Mesenchymal stem cell (in vitro differentiated cells and primary cell): ENCODE results near the gene ATG5.

Source experiments
- DNase-seq: peaks from one replicate; pipeline ENCODE4 v3.0.0-alpha.2; 2013
- H2AFZ ChIP-seq: one replicate; pipeline ENCODE4 v1.6.1; 2013; ENCODE audit warnings: low read depth, mild to moderate bottlenecking, control low read depth, inconsistent platforms, low read length, moderate library complexity
- H2AK5ac ChIP-seq: 2 replicates; pipeline ENCODE4 v1.6.1; 2013; ENCODE audit warnings: low read length, moderate library complexity, mild to moderate bottlenecking, inconsistent platforms; ENCODE audit not compliant: severe bottlenecking
- H2BK120ac ChIP-seq: one replicate; pipeline ENCODE4 v1.6.1; 2013; ENCODE audit warnings: low read depth, mild to moderate bottlenecking, inconsistent platforms, low read length, moderate library complexity
- H2BK12ac ChIP-seq, 2 experiments: one replicate each; pipeline ENCODE4 v1.6.1; 2013; ENCODE audit warnings: inconsistent platforms in 2 of 2, low read length in 2 of 2, mild to moderate bottlenecking in 2 of 2, moderate library complexity in 2 of 2, control low read depth in 1 of 2
- H2BK15ac ChIP-seq: one replicate; pipeline ENCODE4 v1.6.1; 2013; ENCODE audit warnings: mild to moderate bottlenecking, low read depth, inconsistent platforms; ENCODE audit not compliant: poor library complexity, severe bottlenecking
- H2BK5ac ChIP-seq: 2 replicates; pipeline ENCODE4 v1.6.1; 2013; ENCODE audit warnings: low read depth, mild to moderate bottlenecking, low read length, control low read depth, inconsistent platforms; ENCODE audit not compliant: poor library complexity, severe bottlenecking
- H3K14ac ChIP-seq, 2 experiments: one replicate each; pipeline ENCODE4 v1.6.1; 2013; ENCODE audit warnings: inconsistent platforms in 2 of 2, low read length in 2 of 2, control low read depth in 1 of 2, mild to moderate bottlenecking in 1 of 2, moderate library complexity in 1 of 2
- H3K18ac ChIP-seq, 2 experiments: one replicate each; pipeline ENCODE4 v1.6.1; 2013; ENCODE audit warnings: inconsistent platforms in 2 of 2, low read length in 2 of 2, control low read depth in 1 of 2, low read depth in 1 of 2, mild to moderate bottlenecking in 1 of 2
- H3K23ac ChIP-seq, 2 experiments: one replicate each; pipeline ENCODE4 v1.6.1; 2013; ENCODE audit warnings: inconsistent platforms in 2 of 2, low read length in 2 of 2, mild to moderate bottlenecking in 2 of 2, moderate library complexity in 2 of 2, control low read depth in 1 of 2
- H3K27ac ChIP-seq: 2 replicates; pipeline ENCODE4 v1.5.1; 2013; ENCODE audit warnings: mild to moderate bottlenecking, moderate library complexity, low read length, control low read depth, inconsistent platforms; ENCODE audit not compliant: poor library complexity, severe bottlenecking
- H3K27me3 ChIP-seq, 2 experiments: 2 replicates each; pipeline versions ENCODE4 v1.6.1 to v1.7.0; 2013; ENCODE audit warnings: low read length in 2 of 2, mild to moderate bottlenecking in 2 of 2, moderate library complexity in 2 of 2, control low read depth in 1 of 2, inconsistent platforms in 1 of 2; ENCODE audit not compliant: control insufficient read depth in 1 of 2, insufficient read depth in 1 of 2
- H3K36me3 ChIP-seq, 2 experiments: 2 replicates each; pipeline versions ENCODE4 v1.6.1 to v1.7.0; 2013; ENCODE audit warnings: low read length in 2 of 2, control low read depth in 1 of 2, inconsistent platforms in 1 of 2, low read depth in 1 of 2, mild to moderate bottlenecking in 1 of 2; ENCODE audit not compliant: insufficient read depth in 2 of 2, control insufficient read depth in 1 of 2
- H3K4ac ChIP-seq, 2 experiments: one replicate each; pipeline ENCODE4 v1.6.1; 2013; ENCODE audit warnings: inconsistent platforms in 2 of 2, low read length in 2 of 2, mild to moderate bottlenecking in 2 of 2, moderate library complexity in 2 of 2, control low read depth in 1 of 2, low read depth in 1 of 2
- H3K4me1 ChIP-seq: 2 replicates; pipeline ENCODE4 v1.6.1; 2013; ENCODE audit warnings: low read depth, low read length, control low read depth; ENCODE audit not compliant: control insufficient read depth, insufficient read depth
- H3K4me2 ChIP-seq: 2 replicates; pipeline ENCODE4 v1.6.1; 2013; ENCODE audit warnings: low read length, mild to moderate bottlenecking, inconsistent platforms; ENCODE audit not compliant: poor library complexity, severe bottlenecking
- H3K4me3 ChIP-seq, 2 experiments: 2 replicates each; pipeline versions ENCODE4 v1.5.1 to v1.7.0; 2013; ENCODE audit warnings: low read length in 2 of 2, mild to moderate bottlenecking in 2 of 2, control low read depth in 1 of 2, low read depth in 1 of 2; ENCODE audit not compliant: insufficient read depth in 1 of 2
- H3K79me1 ChIP-seq: replicated peaks from 2 replicates; pipeline ENCODE4 v1.6.1; 2013; ENCODE audit warnings: mild to moderate bottlenecking, control low read depth, low read length, inconsistent platforms; ENCODE audit not compliant: poor library complexity, severe bottlenecking
- H3K9ac ChIP-seq: 2 replicates; pipeline ENCODE4 v1.7.0; 2013; ENCODE audit warnings: mild to moderate bottlenecking, low read length, moderate library complexity
- H3K9me3 ChIP-seq: 2 replicates; pipeline ENCODE4 v1.7.0; 2013; ENCODE audit warnings: mild to moderate bottlenecking, low read length; ENCODE audit not compliant: control insufficient read depth
- H4K8ac ChIP-seq: one replicate; pipeline ENCODE4 v1.6.1; 2013; ENCODE audit warnings: inconsistent platforms, mild to moderate bottlenecking, low read length, moderate library complexity
- H4K91ac ChIP-seq: one replicate; pipeline ENCODE4 v1.6.1; 2013; ENCODE audit warnings: mild to moderate bottlenecking, low read length, inconsistent platforms
- WGBS: methylation state at CpG from one replicate; pipeline ENCODE4 v1.1.7; 2013; ENCODE audit warnings: mixed read lengths; 5-methylcytosine and 5-hydroxymethylcytosine counted together

Gene ATG5

DNA sequence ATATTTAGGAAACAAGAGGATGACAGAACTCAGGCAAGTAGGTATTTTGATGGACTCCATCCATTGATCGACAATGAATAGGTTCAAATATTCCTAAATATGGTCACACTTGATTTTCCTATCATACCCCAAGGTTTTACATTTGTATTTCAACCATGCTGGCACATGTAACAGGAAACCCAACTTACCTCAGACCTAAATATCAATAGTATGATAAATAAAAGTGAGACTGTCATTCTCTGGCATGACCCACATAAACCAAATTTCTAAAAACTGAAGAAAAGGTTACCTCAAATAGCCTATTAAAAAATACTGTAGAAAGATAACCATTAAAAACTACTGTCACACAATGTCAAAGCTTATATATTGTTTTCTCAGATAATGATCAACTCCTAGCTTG, 142.1 kb downstream of the ATG5 start:
- H3K79me1 ChIP-seq = peaks cover 1% of the 10 kb centered on the region

DNA sequence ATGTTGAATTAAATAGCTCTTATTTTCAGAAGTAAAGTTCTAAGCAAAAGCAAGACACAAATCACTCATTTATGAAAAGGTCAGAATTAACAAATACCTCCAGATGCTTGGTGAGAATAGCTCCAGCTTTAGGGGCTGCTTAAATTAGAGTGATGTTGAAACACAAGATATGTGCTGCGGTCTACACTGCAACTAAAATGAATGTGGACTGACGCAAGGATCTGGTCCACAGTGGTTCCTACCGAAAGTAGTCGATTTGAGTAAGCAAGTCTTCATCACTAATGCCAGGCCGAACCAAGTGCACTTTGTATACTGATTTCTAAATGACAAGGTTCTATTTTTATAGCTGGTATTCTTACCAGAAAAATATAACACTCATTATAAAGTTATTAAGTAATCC, 143.1 kb downstream of the ATG5 start:
- Histone ChIP-seq H3K23ac (no peak overlapping the region), H2AFZ (no peak overlapping the region), H2AK5ac (no peak overlapping the region), H3K9ac (no peak overlapping the region), H2BK15ac (no peak overlapping the region), H3K4me3 (no peak overlapping the region), H3K79me1 (peaks cover 1% of the 10 kb centered on the region), H4K8ac (no peak overlapping the region), H2BK12ac (no peak overlapping the region), H3K27ac (peak overlapping the region; percentile 38), H3K36me3 (peaks cover 3 to 14% of the 10 kb centered on the region in 2 experiments), H4K91ac (no peak overlapping the region), H2BK120ac (no peak overlapping the region), H3K4ac (no peak overlapping the region), H2BK5ac (no peak overlapping the region), H3K14ac (no peak overlapping the region), H3K4me1 (no peaks in the 10 kb centered on the region), H3K4me2 (no peak overlapping the region), H3K27me3 (no peaks in the 10 kb centered on the region), H3K18ac (peak overlapping the region in 1 of 2 experiments; percentile 78), H3K9me3 (no peaks in the 10 kb centered on the region)
- WGBS = 92% methylated on average over 4 of the region's 5 CpGs
- no peak for DNase-seq

More for the DNA sequence above, 142.1 kb downstream of the ATG5 start:
- Histone ChIP-seq H4K8ac (no peak overlapping the region), H4K91ac (no peak overlapping the region), H3K4me2 (no peak overlapping the region), H3K27me3 (no peaks in the 10 kb centered on the region), H2AFZ (no peak overlapping the region), H3K4me3 (no peak overlapping the region), H3K4ac (no peak overlapping the region), H2AK5ac (no peak overlapping the region), H2BK120ac (no peak overlapping the region), H3K4me1 (no peaks in the 10 kb centered on the region), H3K9me3 (no peaks in the 10 kb centered on the region), H3K9ac (no peak overlapping the region), H3K18ac (no peak overlapping the region), H3K23ac (no peak overlapping the region), H2BK5ac (no peak overlapping the region), H3K14ac (no peak overlapping the region), H2BK15ac (no peak overlapping the region), H3K36me3 (peaks cover 3 to 14% of the 10 kb centered on the region in 2 experiments), H3K27ac (no peak overlapping the region), H2BK12ac (no peak overlapping the region)
- no peak for DNase-seq
- WGBS = no CpG with 5 or more reads among the region's 1 CpG

DNA sequence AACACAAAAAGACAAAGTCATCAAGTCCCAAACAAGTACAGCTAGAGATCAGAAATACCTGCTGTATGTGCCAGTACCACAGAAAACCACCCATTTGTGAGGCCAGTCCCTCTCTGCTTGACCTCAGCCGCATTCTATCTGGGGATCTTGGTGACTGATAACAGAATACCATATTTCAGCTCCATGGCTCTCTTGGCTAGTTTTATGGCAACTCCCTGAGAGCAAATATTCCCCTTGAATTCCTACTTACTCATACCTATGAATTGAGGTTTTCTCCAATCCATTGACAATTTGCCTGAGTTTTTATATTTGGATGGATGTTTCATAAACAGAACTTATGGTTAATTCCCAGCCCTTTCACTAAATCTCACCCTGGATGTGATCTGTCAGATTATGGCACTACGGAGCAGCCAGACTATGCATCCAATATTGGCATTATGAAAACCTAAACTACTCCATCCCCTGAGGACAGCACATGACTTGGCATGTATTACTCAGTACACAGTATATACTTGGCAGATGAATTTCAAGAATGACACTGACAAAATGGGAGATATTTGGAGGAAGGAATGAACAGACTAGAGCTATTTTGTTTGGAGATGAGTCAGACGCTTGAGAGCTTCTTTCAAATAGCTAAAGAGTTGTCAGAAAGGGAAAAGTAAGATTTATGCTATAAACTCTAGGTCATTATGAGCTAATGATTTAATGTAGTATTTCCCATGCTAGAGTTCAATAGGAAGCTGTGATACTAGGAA, 143.7 kb downstream of the ATG5 start:
- H3K79me1 ChIP-seq = peaks cover 1% of the 10 kb centered on the region
- no peak overlapping the region for H3K4me3 ChIP-seq
- H3K23ac ChIP-seq = no peak overlapping the region
- H3K4me1 ChIP-seq = no peaks in the 10 kb centered on the region
- H2BK5ac ChIP-seq = no peak overlapping the region
- no peak overlapping the region for H2BK120ac ChIP-seq
- H3K27ac ChIP-seq = peak overlapping the region; percentile 13
- H4K91ac ChIP-seq = no peak overlapping the region
- peak overlapping the region in 1 of 2 experiments; percentile 48 for H3K18ac ChIP-seq
- H2BK15ac ChIP-seq = no peak overlapping the region
- no peak overlapping the region for H4K8ac ChIP-seq
- no peak overlapping the region for H2AK5ac ChIP-seq
- no peak overlapping the region for H2AFZ ChIP-seq
- H3K36me3 ChIP-seq = peaks cover 3 to 14% of the 10 kb centered on the region in 2 experiments
- H3K14ac ChIP-seq = no peak overlapping the region
- no peaks in the 10 kb centered on the region for H3K27me3 ChIP-seq
- no peak overlapping the region for H3K4me2 ChIP-seq
- 18% methylated on average over 3 of the region's 3 CpGs for WGBS
- H3K9me3 ChIP-seq = no peaks in the 10 kb centered on the region
- H3K4ac ChIP-seq = peak overlapping the region in 1 of 2 experiments; percentile 11
- H2BK12ac ChIP-seq = peak overlapping the region in 1 of 2 experiments; percentile 54
- H3K9ac ChIP-seq = no peak overlapping the region
- DNase-seq = peak; percentile 83

DNA sequence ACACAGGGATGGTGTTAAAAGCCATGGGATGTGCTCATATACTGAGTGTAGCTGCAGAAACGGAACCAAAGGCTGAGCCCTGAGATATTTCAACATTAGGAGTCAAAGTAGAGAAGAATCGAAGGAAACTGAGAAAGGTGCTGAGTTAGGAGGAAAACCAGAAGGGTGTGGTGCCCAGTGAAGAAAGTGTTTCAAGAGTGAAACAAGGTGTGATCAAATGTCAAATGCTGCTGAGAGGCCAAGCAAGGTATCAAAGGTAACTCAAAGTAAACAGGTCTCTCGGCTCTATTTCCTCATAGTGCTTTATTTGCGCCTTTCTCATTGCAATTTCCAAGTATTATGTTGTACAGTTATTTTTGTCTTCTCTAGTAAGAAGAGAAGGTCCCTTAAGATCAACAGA, 145.4 kb downstream of the ATG5 start:
- H3K23ac ChIP-seq = no peak overlapping the region
- H2AFZ ChIP-seq = no peak overlapping the region

More for the DNA sequence above, 145.4 kb downstream of the ATG5 start:
- Histone ChIP-seq H3K27ac (no peak overlapping the region), H2BK15ac (no peak overlapping the region), H2BK120ac (no peak overlapping the region), H3K4me1 (no peaks in the 10 kb centered on the region), H2AK5ac (no peak overlapping the region), H3K9ac (no peak overlapping the region), H4K8ac (no peak overlapping the region), H2BK5ac (no peak overlapping the region), H3K18ac (no peak overlapping the region), H3K14ac (no peak overlapping the region), H3K4me2 (no peak overlapping the region), H2BK12ac (no peak overlapping the region), H3K36me3 (no peaks in the 10 kb centered on the region), H4K91ac (no peak overlapping the region), H3K9me3 (no peaks in the 10 kb centered on the region), H3K79me1 (no peaks in the 10 kb centered on the region), H3K27me3 (no peaks in the 10 kb centered on the region), H3K4ac (no peak overlapping the region), H3K4me3 (no peak overlapping the region)
- DNase-seq = no peak
- over 99% methylated on average over 3 of the region's 4 CpGs for WGBS
